HG02981 (cell line): ENCODE data around the gene NAA15.
"Not testable (repeated sequence)": the region's sequence is repeated elsewhere in the genome, so short reads cannot be mapped to it uniquely, and the experiment has no call there.

Experiments
- ATAC-seq: cut with Tn5 transposase; IDR thresholded peaks from one replicate; pipeline ENCODE4 v1.9.1; 2021; ENCODE audit warnings: mild to moderate bottlenecking, moderate library complexity; ENCODE audit not compliant: unreplicated experiment

NAA15 gene

GRCh38 chr4:139295942-139296299 is 5.4 kb upstream of the NAA15 start:
- ATAC-seq = no peak

- no peak for ATAC-seq
Observed at GRCh38 chr4:139297001-139297410, 4.3 kb upstream of the NAA15 start.

- no peak for ATAC-seq
Observed at GRCh38 chr4:139299536-139299935, 1.8 kb upstream of the NAA15 start.

- ATAC-seq = peak; percentile 8
Observed at GRCh38 chr4:139300431-139301112, 733 bp upstream of the NAA15 start.

- peak; percentile 40 for ATAC-seq
Observed at GRCh38 chr4:139301821-139302611, 711 bp downstream of the NAA15 start, which contains the start of gene NDUFC1. TSS of gene NDUFC1 (minus strand) at chr4:139302477. CDS start at chr4:139295798, 6,679 bp downstream.

- ATAC-seq = no peak
Observed at GRCh38 chr4:139304920-139305319, 3.6 kb downstream of the NAA15 start.

GRCh38 chr4:139311909-139312308 is 10.6 kb downstream of the NAA15 start:
- no peak for ATAC-seq

GRCh38 chr4:139312552-139313332 is 11.4 kb downstream of the NAA15 start:
- ATAC-seq = no peak

GRCh38 chr4:139313414-139313813 is 12.1 kb downstream of the NAA15 start:
- not testable (repeated sequence) for ATAC-seq

- no peak for ATAC-seq
Observed at GRCh38 chr4:139314047-139314800, 12.9 kb downstream of the NAA15 start.

GRCh38 chr4:139315221-139315675 is 13.9 kb downstream of the NAA15 start:
- ATAC-seq = peak; percentile 54

GRCh38 chr4:139316733-139317132 is 15.4 kb downstream of the NAA15 start:
- ATAC-seq = no peak

GRCh38 chr4:139317635-139318034 is 16.3 kb downstream of the NAA15 start:
- no peak for ATAC-seq

GRCh38 chr4:139319571-139319970 is 18.3 kb downstream of the NAA15 start:
- no peak for ATAC-seq

- not testable (repeated sequence) for ATAC-seq
Observed at GRCh38 chr4:139322070-139322469, 20.8 kb downstream of the NAA15 start.

GRCh38 chr4:139322541-139322940 is 21.2 kb downstream of the NAA15 start:
- ATAC-seq = not testable (repeated sequence)

- ATAC-seq = no peak
Observed at GRCh38 chr4:139324620-139325019, 23.3 kb downstream of the NAA15 start.

GRCh38 chr4:139329665-139330200 is 28.4 kb downstream of the NAA15 start:
- no peak for ATAC-seq

GRCh38 chr4:139330283-139330682 is 29.0 kb downstream of the NAA15 start:
- ATAC-seq = no peak

- no peak for ATAC-seq
Observed at GRCh38 chr4:139331185-139331584, 29.9 kb downstream of the NAA15 start.
